HG03378 (cell line): ENCODE measurements around the gene PSPN.

Source experiments
- ATAC-seq: cut with Tn5 transposase; IDR thresholded peaks from one replicate; pipeline ENCODE4 v1.9.1; 2021; ENCODE audit warnings: mild to moderate bottlenecking, moderate library complexity; ENCODE audit not compliant: unreplicated experiment

PSPN gene

GRCh38 chr19:6375411-6376010, at the start of gene PSPN:
Gene PSPN (minus strand): TSS chr19:6375933. CDS start chr19:6375849, 84 bp downstream.
- no peak for ATAC-seq

GRCh38 chr19:6424939-6425731, 49.4 kb upstream of the PSPN start:
- ATAC-seq: peak; percentile 89

- ATAC-seq: no peak
These were observed 48.6 kb upstream of the PSPN start, which contains the start of gene KHSRP for GRCh38 chr19:6424195-6424938. Gene KHSRP (minus strand): TSS chr19:6424811. CDS start chr19:6424701, 110 bp downstream.

- ATAC-seq: no peak
These were observed 47.9 kb upstream of the PSPN start for GRCh38 chr19:6423499-6424194.

GRCh38 chr19:6421075-6422014, 45.6 kb upstream of the PSPN start:
- no peak for ATAC-seq

- ATAC-seq: no peak
These were observed 42.8 kb upstream of the PSPN start for GRCh38 chr19:6418562-6418932.

- no peak for ATAC-seq
These were observed 42.2 kb upstream of the PSPN start for GRCh38 chr19:6417713-6418561.

GRCh38 chr19:6416658-6417405, 41.1 kb upstream of the PSPN start:
- ATAC-seq: no peak

GRCh38 chr19:6415591-6416190, 40.0 kb upstream of the PSPN start:
- ATAC-seq: no peak

GRCh38 chr19:6414793-6415590, 39.3 kb upstream of the PSPN start:
- ATAC-seq: no peak

- ATAC-seq: no peak
These were observed 38.2 kb upstream of the PSPN start for GRCh38 chr19:6413721-6414643.

GRCh38 chr19:6413291-6413690, 37.6 kb upstream of the PSPN start:
- no peak for ATAC-seq

- no peak for ATAC-seq
These were observed 36.8 kb upstream of the PSPN start for GRCh38 chr19:6412447-6413091.

GRCh38 chr19:6412061-6412446, 36.3 kb upstream of the PSPN start:
- no peak for ATAC-seq

- ATAC-seq: no peak
These were observed 33.6 kb upstream of the PSPN start for GRCh38 chr19:6409346-6409745.

- no peak for ATAC-seq
These were observed 30.7 kb upstream of the PSPN start for GRCh38 chr19:6406401-6406800.
